HepG2 (cell line): ENCODE data around the gene PRR19. TPM values are rescaled to one million over a fixed set of nuclear protein-coding genes. Genes with fewer than 3 reads are reported as not detected.

ENCODE experiments used
- HES4 ChIP-seq: sonication (generic); formaldehyde crosslinking; IDR thresholded peaks from 2 replicates; pipeline ENCODE4 v1.9.0; 2021; ENCODE audit warnings: mild to moderate bottlenecking, missing genetic modification reagents, borderline replicate concordance
- IRF1 ChIP-seq: sonication (generic); formaldehyde crosslinking; IDR thresholded peaks from 2 replicates; pipeline ENCODE4 v1.4.0; 2020; ENCODE audit warnings: low read depth, mild to moderate bottlenecking, missing genetic modification reagents
- MXD4 ChIP-seq: IDR thresholded peaks from 2 replicates; pipeline ENCODE4 v1.6.1; 2016; ENCODE audit warnings: mild to moderate bottlenecking, missing biosample characterization, missing genetic modification reagents
- PRDM10 ChIP-seq: sonication (generic); formaldehyde crosslinking; IDR thresholded peaks from 2 replicates; pipeline ENCODE4 v1.4.0; 2020; ENCODE audit warnings: low read depth, missing genetic modification reagents
- SIN3A ChIP-seq: IDR thresholded peaks from 2 replicates; pipeline ENCODE4 v1.6.1; 2011; ENCODE audit warnings: low read depth, mild to moderate bottlenecking, control low read depth, low read length, borderline replicate concordance
- SP1 ChIP-seq, 2 experiments: fragments of 450-650 bp in 1 of 2; sonication (generic) in 1 of 2; formaldehyde crosslinking in 1 of 2; IDR thresholded peaks; 2 replicates each; pipeline versions ENCODE4 v1.4.0 to v1.6.1; 2016 to 2020; ENCODE audit warnings: missing genetic modification reagents in 1 of 2
- TBX2 ChIP-seq: sonication (generic); formaldehyde crosslinking; IDR thresholded peaks from 2 replicates; pipeline ENCODE4 v1.5.0; 2020; ENCODE audit warnings: missing genetic modification reagents, mild to moderate bottlenecking, borderline replicate concordance
- YEATS4 ChIP-seq: sonication (generic); formaldehyde crosslinking; IDR thresholded peaks from 2 replicates; pipeline ENCODE4 v1.4.0; 2020; ENCODE audit warnings: missing genetic modification reagents, borderline replicate concordance
- ZFP37 ChIP-seq: sonication (generic); formaldehyde crosslinking; IDR thresholded peaks from 2 replicates; pipeline ENCODE4 v1.4.0; 2020; ENCODE audit warnings: missing genetic modification reagents, borderline replicate concordance
- ZNF136 ChIP-seq: sonication (generic); formaldehyde crosslinking; IDR thresholded peaks from 2 replicates; pipeline ENCODE4 v1.8.1; 2022; ENCODE audit warnings: low read depth, mild to moderate bottlenecking, moderate library complexity, missing genetic modification reagents
- ZNF143 ChIP-seq: sonication (generic); formaldehyde crosslinking; IDR thresholded peaks from 2 replicates; pipeline ENCODE4 v1.4.0; 2020; ENCODE audit warnings: missing genetic modification reagents
- ZNF274 ChIP-seq: sonication (generic); formaldehyde crosslinking; IDR thresholded peaks from 2 replicates; pipeline ENCODE4 v1.5.1; 2020; ENCODE audit warnings: mild to moderate bottlenecking, missing genetic modification reagents
- ZNF34 ChIP-seq: sonication (generic); formaldehyde crosslinking; IDR thresholded peaks from 2 replicates; pipeline ENCODE4 v1.4.0; 2020; ENCODE audit warnings: mild to moderate bottlenecking, missing genetic modification reagents, borderline replicate concordance
- ZSCAN21 ChIP-seq: sonication (generic); formaldehyde crosslinking; IDR thresholded peaks from 2 replicates; pipeline ENCODE4 v1.8.0; 2022; ENCODE audit warnings: mild to moderate bottlenecking, missing genetic modification reagents, moderate library complexity, borderline replicate concordance
- polyA plus RNA-seq, 8 experiments: library from polyadenylated mRNA; depleted of rRNA in 3 of 8; stranded (reverse) in 7 of 8; unstranded in 1 of 8; fragments of >200 nt; fragmentation: Illumina TruSeq in 4 of 8; extraction: Trizol in 4 of 8; gene quantifications; 2 replicates each; pipeline versions ENCODE4 v1.2.1 to v1.2.3, GENCODE V29; 2011 to 2016; ENCODE audit warnings: low read depth in 4 of 8, missing spikeins in 1 of 8, mixed read lengths in 1 of 8; ENCODE audit not compliant: insufficient read depth in 1 of 8
- total RNA-seq, 5 experiments: library from RNA; depleted of rRNA; stranded (reverse); fragments of >200 nt; fragmentation: Illumina TruSeq; extraction: Trizol; gene quantifications; 2 replicates each; pipeline ENCODE4 v1.2.3, GENCODE V29; 2016; ENCODE audit warnings: low read depth in 1 of 5
- TF ChIP-seq, protein P1 (sequence below): sonication (generic); formaldehyde crosslinking; IDR thresholded peaks from 2 replicates; pipeline ENCODE4 v1.4.0; 2020; ENCODE audit warnings: missing genetic modification reagents
- TF ChIP-seq, protein P2 (sequence below): sonication (generic); formaldehyde crosslinking; conservative IDR thresholded peaks from 2 replicates; pipeline ENCODE4 v1.8.0; 2022; ENCODE audit warnings: mild to moderate bottlenecking, moderate library complexity, missing genetic modification reagents
- TF ChIP-seq, protein P3 (sequence below): IDR thresholded peaks from 2 replicates; pipeline ENCODE4 v1.6.1; 2016; ENCODE audit warnings: missing compliant biosample characterization, missing genetic modification reagents, borderline replicate concordance

The PRR19 gene
- total and polyA plus RNA-seq, 2 of the 13 experiments (the other 11 are each of a cell fraction or from before 2014, with no cell fraction given) = 0.21 to 0.33 TPM

DNA sequence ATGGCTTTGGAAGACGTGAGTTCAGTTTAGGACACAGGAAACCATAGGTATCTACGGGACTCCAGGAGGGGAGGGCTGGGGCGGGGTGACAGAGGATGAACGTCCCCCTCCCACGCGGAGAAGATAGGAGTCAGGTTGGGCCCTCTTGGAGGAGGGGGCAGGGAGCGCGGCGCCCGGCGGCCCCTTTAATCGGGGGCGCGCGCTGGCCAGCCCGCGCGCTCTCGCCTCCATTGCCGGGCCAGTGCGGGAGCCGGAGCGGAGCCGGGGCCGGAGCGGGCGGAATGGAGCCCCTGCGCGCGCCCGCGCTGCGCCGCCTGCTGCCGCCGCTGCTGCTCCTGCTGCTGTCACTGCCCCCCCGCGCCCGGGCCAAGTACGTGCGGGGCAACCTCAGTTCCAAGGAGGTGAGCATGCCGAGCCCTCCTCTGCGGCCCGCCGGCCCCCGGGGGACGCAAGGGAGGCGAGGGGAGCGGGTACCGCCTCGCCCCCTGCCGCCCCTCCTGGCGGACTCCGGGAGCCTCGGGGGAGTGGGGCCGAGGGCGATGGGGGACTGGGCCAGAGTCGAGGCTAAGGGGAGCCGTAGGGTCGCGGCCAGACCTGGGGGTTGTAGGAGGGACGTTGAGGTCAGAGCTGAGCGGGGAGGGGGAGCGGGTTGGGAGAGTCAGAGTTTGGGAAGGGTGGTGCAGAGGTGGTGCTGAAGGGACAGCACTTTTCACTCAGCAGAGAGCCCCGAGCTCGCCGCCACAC is 11.3 kb downstream of the PRR19 start, which contains the start of gene TMEM145 (continued):
- TF ChIP-seq, protein P1, sequence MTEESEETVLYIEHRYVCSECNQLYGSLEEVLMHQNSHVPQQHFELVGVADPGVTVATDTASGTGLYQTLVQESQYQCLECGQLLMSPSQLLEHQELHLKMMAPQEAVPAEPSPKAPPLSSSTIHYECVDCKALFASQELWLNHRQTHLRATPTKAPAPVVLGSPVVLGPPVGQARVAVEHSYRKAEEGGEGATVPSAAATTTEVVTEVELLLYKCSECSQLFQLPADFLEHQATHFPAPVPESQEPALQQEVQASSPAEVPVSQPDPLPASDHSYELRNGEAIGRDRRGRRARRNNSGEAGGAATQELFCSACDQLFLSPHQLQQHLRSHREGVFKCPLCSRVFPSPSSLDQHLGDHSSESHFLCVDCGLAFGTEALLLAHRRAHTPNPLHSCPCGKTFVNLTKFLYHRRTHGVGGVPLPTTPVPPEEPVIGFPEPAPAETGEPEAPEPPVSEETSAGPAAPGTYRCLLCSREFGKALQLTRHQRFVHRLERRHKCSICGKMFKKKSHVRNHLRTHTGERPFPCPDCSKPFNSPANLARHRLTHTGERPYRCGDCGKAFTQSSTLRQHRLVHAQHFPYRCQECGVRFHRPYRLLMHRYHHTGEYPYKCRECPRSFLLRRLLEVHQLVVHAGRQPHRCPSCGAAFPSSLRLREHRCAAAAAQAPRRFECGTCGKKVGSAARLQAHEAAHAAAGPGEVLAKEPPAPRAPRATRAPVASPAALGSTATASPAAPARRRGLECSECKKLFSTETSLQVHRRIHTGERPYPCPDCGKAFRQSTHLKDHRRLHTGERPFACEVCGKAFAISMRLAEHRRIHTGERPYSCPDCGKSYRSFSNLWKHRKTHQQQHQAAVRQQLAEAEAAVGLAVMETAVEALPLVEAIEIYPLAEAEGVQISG = peak; percentile 45; the same call in 1 of the 2 replicates
- no peak for TF ChIP-seq SP1 (IDR thresholded peaks at IDR 0.05)
- TF ChIP-seq SP1 (CRISPR knock-in tag; IDR thresholded peaks at IDR 0.05) = 0 out of 2 replicates have a peak, but pooled peaks have one; percentile 29
- no peak for TF ChIP-seq YEATS4 (CRISPR knock-in tag)
- TF ChIP-seq ZNF274 (CRISPR knock-in tag) = 0 out of 2 replicates have a peak, but pooled peaks have one; percentile 18
- no peak for TF ChIP-seq IRF1 (CRISPR knock-in tag)
- TF ChIP-seq ZNF136 = no peak
- TF ChIP-seq MXD4 (CRISPR knock-in tag) = 0 out of 2 replicates have a peak, but pooled peaks have one; percentile 23
- TF ChIP-seq HES4 (CRISPR knock-in tag) = peak; percentile 44; the same call in 1 of the 2 replicates
- TF ChIP-seq, protein P2, sequence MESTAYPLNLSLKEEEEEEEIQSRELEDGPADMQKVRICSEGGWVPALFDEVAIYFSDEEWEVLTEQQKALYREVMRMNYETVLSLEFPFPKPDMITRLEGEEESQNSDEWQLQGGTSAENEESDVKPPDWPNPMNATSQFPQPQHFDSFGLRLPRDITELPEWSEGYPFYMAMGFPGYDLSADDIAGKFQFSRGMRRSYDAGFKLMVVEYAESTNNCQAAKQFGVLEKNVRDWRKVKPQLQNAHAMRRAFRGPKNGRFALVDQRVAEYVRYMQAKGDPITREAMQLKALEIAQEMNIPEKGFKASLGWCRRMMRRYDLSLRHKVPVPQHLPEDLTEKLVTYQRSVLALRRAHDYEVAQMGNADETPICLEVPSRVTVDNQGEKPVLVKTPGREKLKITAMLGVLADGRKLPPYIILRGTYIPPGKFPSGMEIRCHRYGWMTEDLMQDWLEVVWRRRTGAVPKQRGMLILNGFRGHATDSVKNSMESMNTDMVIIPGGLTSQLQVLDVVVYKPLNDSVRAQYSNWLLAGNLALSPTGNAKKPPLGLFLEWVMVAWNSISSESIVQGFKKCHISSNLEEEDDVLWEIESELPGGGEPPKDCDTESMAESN = 0 out of 2 replicates have a peak, but pooled peaks have one; percentile 18
- peak; percentile 58; the same call in 1 of the 2 replicates for TF ChIP-seq ZSCAN21
- TF ChIP-seq ZNF34 (CRISPR knock-in tag) = no peak
- no peak for TF ChIP-seq TBX2 (CRISPR knock-in tag)
- peak; percentile 37; the same call in 1 of the 2 replicates for TF ChIP-seq SIN3A
- TF ChIP-seq ZNF143 (CRISPR knock-in tag) = no peak
- TF ChIP-seq, protein P3, sequence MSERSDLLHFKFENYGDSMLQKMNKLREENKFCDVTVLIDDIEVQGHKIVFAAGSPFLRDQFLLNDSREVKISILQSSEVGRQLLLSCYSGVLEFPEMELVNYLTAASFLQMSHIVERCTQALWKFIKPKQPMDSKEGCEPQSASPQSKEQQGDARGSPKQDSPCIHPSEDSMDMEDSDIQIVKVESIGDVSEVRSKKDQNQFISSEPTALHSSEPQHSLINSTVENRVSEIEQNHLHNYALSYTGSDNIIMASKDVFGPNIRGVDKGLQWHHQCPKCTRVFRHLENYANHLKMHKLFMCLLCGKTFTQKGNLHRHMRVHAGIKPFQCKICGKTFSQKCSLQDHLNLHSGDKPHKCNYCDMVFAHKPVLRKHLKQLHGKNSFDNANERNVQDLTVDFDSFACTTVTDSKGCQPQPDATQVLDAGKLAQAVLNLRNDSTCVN (CRISPR knock-in tag) = no peak
- TF ChIP-seq PRDM10 (CRISPR knock-in tag) = 0 out of 2 replicates have a peak, but pooled peaks have one; percentile 42
- no peak for TF ChIP-seq ZFP37 (CRISPR knock-in tag)
